RPMI8226 (cell line): ENCODE results near the gene DBH.

Experiments
- DNase-seq: peaks from one replicate; pipeline ENCODE4 v3.0.0-alpha.2; 2015

Gene DBH

GRCh38 chr9:133703591-133704399, 67.6 kb downstream of the DBH start:
- DNase-seq: peak; percentile 91

- DNase-seq: no peak
These were observed 68.6 kb downstream of the DBH start for GRCh38 chr9:133704711-133705181.

- no peak for DNase-seq
These were observed 69.4 kb downstream of the DBH start for GRCh38 chr9:133705576-133705975.

GRCh38 chr9:133706307-133707050, 70.3 kb downstream of the DBH start:
- no peak for DNase-seq

DNA sequence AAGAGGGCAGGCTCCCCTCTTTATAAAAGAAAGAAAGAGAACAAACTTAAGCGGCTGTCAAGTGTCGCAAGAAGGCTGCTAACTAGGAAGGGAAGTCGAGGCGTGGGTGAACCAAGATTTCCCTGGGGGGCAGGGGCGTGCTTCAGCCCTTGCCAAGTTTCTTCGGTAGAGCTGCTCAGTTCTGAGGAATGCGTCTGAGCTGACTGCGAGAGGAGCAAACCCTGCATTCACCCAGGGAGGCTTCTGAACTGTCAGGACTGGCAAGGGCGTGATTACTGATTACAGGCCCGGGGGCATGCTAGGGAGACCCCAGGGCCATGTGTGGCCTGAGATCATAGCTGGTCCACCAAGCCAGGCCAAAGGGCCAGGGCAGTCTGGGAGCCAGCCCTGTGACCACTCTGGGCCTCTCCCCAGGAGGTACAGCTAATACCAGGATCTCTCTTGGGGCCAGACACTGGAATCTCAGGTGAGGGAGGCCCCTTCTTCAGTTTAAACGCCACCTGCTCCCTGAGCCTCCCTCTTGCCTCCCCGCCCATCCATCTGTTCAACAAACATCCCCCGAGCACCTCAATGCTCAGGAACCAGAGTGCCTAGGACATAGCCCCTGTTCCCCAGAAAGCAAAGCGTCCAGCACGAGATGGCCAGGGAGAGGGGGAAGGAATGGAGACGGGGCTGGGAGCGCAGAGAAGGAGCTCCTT, 71.1 kb downstream of the DBH start:
- no peak for DNase-seq

DNA sequence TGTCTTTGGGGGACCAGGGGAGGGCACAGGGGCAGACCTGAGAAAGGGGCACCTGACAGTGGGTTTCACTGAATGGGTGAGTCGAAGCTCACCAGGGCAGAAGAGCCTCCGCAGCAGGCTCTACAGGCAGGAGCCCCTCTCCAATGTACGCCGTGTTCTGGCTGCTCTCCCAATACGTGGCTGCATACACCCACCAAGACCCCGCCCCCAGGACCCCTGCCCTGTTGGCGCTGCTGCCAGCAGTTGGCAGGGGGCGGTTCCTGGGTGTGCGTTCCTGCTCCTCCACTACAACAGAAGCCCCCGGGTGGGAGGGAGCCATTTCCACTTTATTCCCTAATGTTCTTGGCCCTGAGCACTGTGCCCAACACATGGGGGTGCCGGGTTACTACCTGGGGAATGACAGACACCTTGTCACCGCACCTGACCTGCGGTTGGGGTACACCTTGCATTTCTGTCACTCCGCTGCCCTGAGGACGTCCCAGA, 71.6 kb downstream of the DBH start:
- no peak for DNase-seq

DNA sequence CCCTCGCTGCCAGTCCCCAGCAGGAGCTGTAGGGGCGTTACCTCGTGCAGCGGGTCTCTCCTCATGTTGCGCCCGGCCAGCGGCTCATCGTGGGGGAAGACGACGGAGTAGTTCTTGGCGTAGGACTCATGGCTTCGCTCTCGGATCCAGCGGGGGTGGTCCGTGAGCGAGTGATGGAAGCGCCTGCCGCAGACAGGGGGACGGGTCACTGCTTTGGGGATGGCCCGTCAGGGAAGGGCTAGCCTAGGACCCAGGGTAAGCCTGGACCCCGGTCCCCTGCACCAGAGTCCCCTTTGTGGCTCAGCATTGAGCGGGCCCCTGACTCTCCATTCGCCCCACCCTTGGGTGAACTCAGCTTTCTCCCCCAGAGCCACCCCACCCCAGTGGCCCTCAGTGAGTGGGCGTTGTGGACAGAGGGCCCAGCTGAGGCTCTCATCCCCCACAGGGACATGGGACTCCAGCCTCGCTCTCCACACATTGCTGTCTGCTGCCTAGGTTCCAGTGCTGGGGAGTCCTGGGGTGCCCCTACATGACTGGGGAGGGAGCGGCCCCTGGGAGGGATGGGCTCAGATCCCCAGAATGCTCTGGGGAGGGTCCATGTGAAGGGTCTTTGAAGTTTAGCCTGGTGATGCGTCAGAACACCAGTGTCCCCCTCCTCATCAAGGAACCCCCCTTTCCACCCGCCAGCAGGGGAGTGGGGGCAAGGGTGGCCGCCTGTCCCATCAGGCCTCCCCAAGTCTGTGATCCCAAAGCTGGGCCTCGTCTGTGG, 72.3 kb downstream of the DBH start:
- DNase-seq: no peak
